Measurements from ENCODE around the gene PDE4D. TPM values are rescaled to one million over a fixed set of nuclear protein-coding genes. Genes with fewer than 3 reads are reported as not detected.

Gene PDE4D
- total and polyA plus RNA-seq, 2 experiments from 2014 or later = 4.3 to 9.7 TPM

GRCh38 chr5:59301727-59302126 is 591.8 kb downstream of the PDE4D start:
- Histone ChIP-seq H3K4me1 (ENCODE audit: insufficient read depth) (no peaks in the 10 kb centered on the region), H3K9me3 (ENCODE audit: low read depth) (no peaks in the 10 kb centered on the region), H3K4me3 (no peak overlapping the region), H3K27ac (no peak overlapping the region), H3K79me2 (ENCODE audit: insufficient read depth) (no peaks in the 10 kb centered on the region), H3K4me2 (ENCODE audit: unreplicated experiment) (no peak overlapping the region), H2AFZ (no peak overlapping the region), H3K36me3 (ENCODE audit: low read depth) (no peaks in the 10 kb centered on the region), H3K9ac (no peak overlapping the region), H3K9me2 (ENCODE audit: insufficient read depth) (no peaks in the 10 kb centered on the region), H3K27me3 (replicated peaks; ENCODE audit: insufficient read depth) (no peaks in the 10 kb centered on the region), H4K20me1 (ENCODE audit: insufficient read depth) (no peaks in the 10 kb centered on the region), H3F3A (ENCODE audit: insufficient read depth) (0 out of 2 replicates have a peak, but pooled peaks cover 2% of the 10 kb centered on the region)
- TF ChIP-seq EZH2 (IDR thresholded peaks at IDR 0.05; ENCODE audit: insufficient read depth, poor library complexity, severe bottlenecking) (no peak), EZH2phosphoT487 (IDR thresholded peaks at IDR 0.05; ENCODE audit: insufficient read depth, low read depth) (no peak)
- 72 to 73% methylated on average over 4 of the region's 4 CpGs for WGBS, 2 experiments (ENCODE audit: low coverage in 1 of 2, low lambda C conversion rate in 2 of 2, missing lambda C conversion rate in 2 of 2)
- in situ Hi-C loops (cut with MboI) = no loop called here
- no peak for DNase-seq

- H3K9me2 ChIP-seq (ENCODE audit: insufficient read depth) = no peaks in the 10 kb centered on the region
- in situ Hi-C loops (cut with MboI) = no loop called here
- H3K9me3 ChIP-seq (ENCODE audit: low read depth) = no peaks in the 10 kb centered on the region
- H3K9ac ChIP-seq = no peak overlapping the region
- H4K20me1 ChIP-seq (ENCODE audit: insufficient read depth) = no peaks in the 10 kb centered on the region
- H3F3A ChIP-seq (ENCODE audit: insufficient read depth) = peaks cover 7% of the 10 kb centered on the region; the same call in 1 of the 2 replicates
- TF ChIP-seq EZH2phosphoT487 (IDR thresholded peaks at IDR 0.05; ENCODE audit: insufficient read depth, low read depth) = no peak
- no peak for TF ChIP-seq EZH2 (IDR thresholded peaks at IDR 0.05; ENCODE audit: insufficient read depth, poor library complexity, severe bottlenecking)
- no peak for DNase-seq
- no peak overlapping the region for H3K4me3 ChIP-seq
- no peaks in the 10 kb centered on the region for H3K4me1 ChIP-seq (ENCODE audit: insufficient read depth)
- H2AFZ ChIP-seq = no peak overlapping the region
- no peak overlapping the region for H3K4me2 ChIP-seq (ENCODE audit: unreplicated experiment)
- WGBS, 2 experiments (ENCODE audit: low coverage in 1 of 2, low lambda C conversion rate in 2 of 2, missing lambda C conversion rate in 2 of 2) = 93 to 100% methylated on average over 1 of the region's 1 CpG
- H3K79me2 ChIP-seq (ENCODE audit: insufficient read depth) = no peaks in the 10 kb centered on the region
- no peak overlapping the region for H3K27ac ChIP-seq
- H3K27me3 ChIP-seq (replicated peaks; ENCODE audit: insufficient read depth) = no peaks in the 10 kb centered on the region
- H3K36me3 ChIP-seq (ENCODE audit: low read depth) = no peaks in the 10 kb centered on the region
Measured at GRCh38 chr5:59300930-59301329, 592.6 kb downstream of the PDE4D start.

DNA sequence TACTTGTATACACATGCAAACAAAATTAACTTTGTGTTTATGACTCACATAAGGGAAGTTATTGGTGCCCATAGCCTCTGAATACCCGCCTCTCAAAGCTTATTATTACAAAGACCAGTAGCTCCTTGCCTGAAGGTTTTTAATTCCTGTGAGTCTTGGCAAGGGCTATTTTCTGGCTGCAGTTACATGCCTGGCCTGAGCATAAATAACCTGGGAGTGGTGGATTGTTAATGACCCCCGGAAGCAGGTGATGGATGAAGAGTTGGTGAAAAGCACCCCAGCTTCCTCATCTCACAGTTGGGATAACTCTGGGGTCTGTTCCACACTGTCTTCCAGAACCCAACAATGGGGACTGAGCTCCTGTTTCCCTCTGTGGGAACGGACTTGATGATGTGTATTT is 594.5 kb downstream of the PDE4D start:
- H3F3A ChIP-seq (ENCODE audit: insufficient read depth) = peaks cover 7% of the 10 kb centered on the region; the same call in 1 of the 2 replicates
- no peak for DNase-seq
- no peak overlapping the region for H3K4me3 ChIP-seq
- H3K9ac ChIP-seq = no peak overlapping the region
- TF ChIP-seq EZH2phosphoT487 (IDR thresholded peaks at IDR 0.05; ENCODE audit: insufficient read depth, low read depth) (no peak), EZH2 (IDR thresholded peaks at IDR 0.05; ENCODE audit: insufficient read depth, poor library complexity, severe bottlenecking) (no peak)
- no peak overlapping the region for H3K4me2 ChIP-seq (ENCODE audit: unreplicated experiment)
- H3K27ac ChIP-seq = no peak overlapping the region
- H3K27me3 ChIP-seq (replicated peaks; ENCODE audit: insufficient read depth) = no peaks in the 10 kb centered on the region
- in situ Hi-C loops (cut with MboI) = no loop called here
- no peaks in the 10 kb centered on the region for H3K36me3 ChIP-seq (ENCODE audit: low read depth)
- WGBS, 2 experiments (ENCODE audit: low coverage in 1 of 2, low lambda C conversion rate in 2 of 2, missing lambda C conversion rate in 2 of 2) = 75 to 82% methylated on average over 3 of the region's 3 CpGs
- no peaks in the 10 kb centered on the region for H3K4me1 ChIP-seq (ENCODE audit: insufficient read depth)
- no peaks in the 10 kb centered on the region for H3K9me3 ChIP-seq (ENCODE audit: low read depth)
- no peaks in the 10 kb centered on the region for H3K79me2 ChIP-seq (ENCODE audit: insufficient read depth)
- H2AFZ ChIP-seq = no peak overlapping the region
- H4K20me1 ChIP-seq (ENCODE audit: insufficient read depth) = no peaks in the 10 kb centered on the region
- H3K9me2 ChIP-seq (ENCODE audit: insufficient read depth) = no peaks in the 10 kb centered on the region

- TF ChIP-seq EZH2phosphoT487 (IDR thresholded peaks at IDR 0.05; ENCODE audit: insufficient read depth, low read depth) (no peak), EZH2 (IDR thresholded peaks at IDR 0.05; ENCODE audit: insufficient read depth, poor library complexity, severe bottlenecking) (no peak)
- Histone ChIP-seq H4K20me1 (ENCODE audit: insufficient read depth) (no peaks in the 10 kb centered on the region), H3K9ac (peak overlapping the region; percentile 71), H3K4me1 (ENCODE audit: insufficient read depth) (no peaks in the 10 kb centered on the region), H3K4me3 (peak overlapping the region; percentile 73), H3K9me3 (ENCODE audit: low read depth) (no peaks in the 10 kb centered on the region), H3K36me3 (ENCODE audit: low read depth) (no peaks in the 10 kb centered on the region), H2AFZ (peak overlapping the region; percentile 90), H3F3A (ENCODE audit: insufficient read depth) (peaks cover 7% of the 10 kb centered on the region; the same call in 1 of the 2 replicates), H3K4me2 (ENCODE audit: unreplicated experiment) (peak overlapping the region; percentile 92), H3K9me2 (ENCODE audit: insufficient read depth) (no peaks in the 10 kb centered on the region), H3K79me2 (ENCODE audit: insufficient read depth) (no peaks in the 10 kb centered on the region), H3K27me3 (replicated peaks; ENCODE audit: insufficient read depth) (no peaks in the 10 kb centered on the region), H3K27ac (peak overlapping the region; percentile 13; the same call in 1 of the 2 replicates)
- WGBS, 2 experiments (ENCODE audit: low coverage in 1 of 2, low lambda C conversion rate in 2 of 2, missing lambda C conversion rate in 2 of 2) = 18 to 19% methylated on average over 5 of the region's 5 CpGs
- peak; percentile 64 for DNase-seq
- in situ Hi-C loops (cut with MboI) = no loop called here
Measured at GRCh38 chr5:59296317-59297264, 596.9 kb downstream of the PDE4D start.

All from GM23248 (cell line).